Hippocampal formation (tissue), 2 donors: Measurements from ENCODE around the gene ARX.

Experiments
- DNase-seq, 2 donors: peaks; one replicate each; lab custom pipeline; 2025; lab: John Stamatoyannopoulos, UW

ARX gene

DNA sequence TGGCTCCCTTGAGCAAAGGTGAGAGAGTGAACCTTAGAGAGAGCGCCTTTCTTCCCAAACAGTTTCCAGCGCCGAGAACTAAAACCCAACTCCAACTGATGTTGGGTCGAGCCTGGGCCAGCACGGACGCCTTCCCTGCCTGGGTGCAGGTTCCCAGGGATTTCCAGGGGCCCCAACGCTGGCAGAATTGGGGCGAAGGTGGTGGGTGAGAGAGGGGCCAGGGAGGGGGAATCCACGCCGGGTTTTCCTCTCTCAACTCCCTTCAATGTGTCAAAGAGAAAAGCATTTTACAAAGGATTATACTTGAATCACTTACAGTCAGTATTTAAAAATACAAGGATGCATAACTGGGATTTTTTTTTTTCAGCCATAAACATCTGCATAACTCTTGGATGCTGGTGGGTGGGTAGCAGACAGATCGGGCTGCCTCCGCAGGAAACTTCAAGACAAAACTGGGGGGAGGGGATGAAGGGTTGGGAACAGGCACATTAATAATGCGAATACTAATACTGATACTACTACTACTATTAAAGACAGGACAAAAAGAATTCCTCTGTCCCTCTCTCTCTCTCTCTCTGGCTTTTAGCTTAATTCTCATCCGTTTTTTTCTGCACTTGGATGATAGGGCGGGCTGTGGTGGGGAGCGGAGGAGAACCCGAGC lies 1.3 kb upstream of the ARX start:
- no peak for DNase-seq

DNA sequence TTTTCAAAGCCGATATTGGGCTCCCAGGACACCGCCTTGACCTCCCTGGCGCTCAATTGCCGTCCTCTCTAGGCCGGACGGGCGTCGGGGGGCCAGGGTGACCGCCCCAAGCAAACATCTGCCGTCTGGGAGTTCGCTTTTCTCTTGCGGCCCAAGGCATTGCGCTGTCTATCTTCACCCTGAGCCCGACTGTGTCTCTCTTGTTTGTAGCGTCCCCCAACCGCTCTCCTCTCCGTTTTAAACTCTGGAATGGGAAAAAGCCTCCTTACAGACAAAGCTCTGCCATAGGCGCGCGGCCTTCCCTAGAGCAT lies 551 bp upstream of the ARX start:
- DNase-seq: no peak

DNA sequence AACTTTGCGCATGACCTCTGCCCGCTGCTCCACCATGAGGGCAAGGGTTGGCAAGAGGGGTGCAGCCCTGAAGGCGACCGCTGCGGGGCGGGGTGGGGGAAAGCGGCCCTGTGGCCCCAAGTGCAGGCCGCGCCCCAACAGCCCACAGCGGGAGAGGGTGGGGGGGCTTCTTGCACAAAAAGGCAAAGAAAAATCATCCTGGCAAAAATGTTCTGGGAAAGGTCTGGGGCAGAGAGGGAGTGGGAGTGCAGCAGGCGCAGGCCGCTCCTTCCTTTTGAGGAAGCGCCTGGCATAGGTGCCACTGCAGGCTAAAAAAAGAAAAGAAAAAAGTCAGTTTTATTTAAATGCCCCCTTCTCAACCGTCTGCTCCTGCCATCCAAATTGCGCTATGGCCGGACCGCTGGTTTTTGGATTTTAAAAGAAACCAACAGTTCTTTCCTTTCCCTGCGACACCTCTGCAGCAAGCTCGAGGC lies 1.4 kb downstream of the ARX start:
- DNase-seq: no peak

DNA sequence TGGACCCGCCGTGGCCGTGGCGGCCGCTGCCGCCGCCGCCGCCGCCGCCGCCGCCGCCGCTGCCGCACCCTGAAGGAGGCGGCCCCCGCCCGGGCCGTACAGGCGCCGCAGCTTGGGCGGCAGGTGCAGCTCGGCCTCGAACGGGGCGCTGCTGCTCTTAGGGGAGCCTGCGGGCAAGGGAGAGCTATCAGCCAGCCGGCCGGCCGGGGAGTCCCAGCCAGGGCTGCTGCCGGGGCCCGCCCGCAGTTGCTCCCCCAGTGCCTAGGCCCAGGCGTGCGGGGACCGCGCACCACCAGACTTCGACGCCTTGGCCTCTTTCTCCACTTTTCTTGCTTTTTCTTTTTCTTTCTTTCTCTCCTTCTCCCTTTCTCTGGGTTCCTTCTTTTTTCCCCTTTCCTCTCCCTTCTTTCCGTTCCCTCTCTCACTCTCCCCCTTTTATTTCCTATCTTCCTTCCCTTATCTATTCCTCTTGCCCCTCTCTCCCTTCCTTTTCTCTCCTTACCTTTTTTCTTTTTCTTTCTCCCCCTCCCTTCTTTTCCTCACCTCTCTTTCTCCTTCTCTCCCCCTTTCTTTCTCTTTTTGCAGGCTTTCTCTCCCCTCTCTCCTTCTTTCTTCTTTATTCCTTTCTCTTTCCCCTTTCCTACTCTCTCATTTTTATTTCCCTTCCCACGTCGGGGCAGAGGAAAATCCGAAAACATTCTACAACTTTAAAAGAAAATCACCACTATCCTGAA lies 2.0 kb downstream of the ARX start:
- no peak for DNase-seq

DNA sequence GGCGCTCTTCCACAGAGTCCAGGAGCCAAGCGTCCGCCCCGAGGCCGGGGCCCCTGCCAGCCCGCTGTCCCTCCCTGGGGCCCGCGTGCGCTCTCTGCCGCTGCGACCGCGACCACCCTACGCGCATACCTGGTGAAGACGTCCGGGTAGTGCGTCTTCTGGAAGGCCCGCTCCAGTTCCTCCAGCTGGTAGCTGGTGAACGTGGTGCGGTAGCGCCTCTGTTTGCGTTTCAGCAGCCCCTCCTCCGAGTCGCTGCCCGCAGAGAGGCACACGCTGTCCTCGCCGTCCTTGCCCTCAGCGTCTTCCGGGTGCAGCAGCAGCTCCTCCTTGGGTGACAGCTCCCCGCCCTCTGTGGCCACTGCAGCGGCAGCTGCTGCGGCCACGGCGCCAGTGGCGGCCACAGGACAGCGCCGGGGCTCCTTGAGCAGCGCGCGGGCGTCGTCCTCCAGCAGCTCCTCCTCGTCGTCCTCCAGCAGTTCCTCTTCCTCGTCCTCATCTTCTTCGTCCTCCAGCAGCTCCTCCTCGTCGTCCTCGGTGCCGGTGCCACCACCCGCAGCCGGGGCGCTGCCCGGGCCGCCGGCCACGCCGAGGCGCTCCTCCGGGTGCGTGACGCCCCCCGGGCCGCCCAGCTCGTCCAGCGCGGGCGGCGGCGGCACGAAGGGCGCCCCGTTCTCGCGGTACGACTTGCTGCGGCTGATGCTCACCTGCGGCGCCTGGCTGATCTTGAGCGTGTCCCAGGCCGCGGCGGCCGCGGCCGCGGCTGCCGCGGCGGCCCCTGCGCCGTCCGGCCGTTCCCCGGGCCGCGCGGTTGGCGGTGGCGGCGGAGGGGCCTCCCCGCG lies 2.8 kb downstream of the ARX start:
- no peak for DNase-seq

DNA sequence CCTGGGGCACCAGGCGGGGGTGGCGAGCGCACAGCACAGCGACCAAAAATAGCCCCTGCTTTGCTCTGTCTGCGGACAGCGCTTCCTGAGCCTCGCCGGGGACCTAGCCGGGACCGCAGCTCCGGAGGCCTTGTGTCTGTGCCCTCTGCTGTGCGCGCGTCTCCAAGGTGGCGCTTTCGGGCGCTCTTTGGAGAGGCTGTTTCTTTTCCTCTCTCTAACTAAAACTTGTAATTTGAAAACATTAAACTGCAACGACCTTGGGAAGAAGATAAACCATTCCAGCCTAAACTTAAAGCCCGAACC lies 3.4 kb downstream of the ARX start:
- DNase-seq: no peak

DNA sequence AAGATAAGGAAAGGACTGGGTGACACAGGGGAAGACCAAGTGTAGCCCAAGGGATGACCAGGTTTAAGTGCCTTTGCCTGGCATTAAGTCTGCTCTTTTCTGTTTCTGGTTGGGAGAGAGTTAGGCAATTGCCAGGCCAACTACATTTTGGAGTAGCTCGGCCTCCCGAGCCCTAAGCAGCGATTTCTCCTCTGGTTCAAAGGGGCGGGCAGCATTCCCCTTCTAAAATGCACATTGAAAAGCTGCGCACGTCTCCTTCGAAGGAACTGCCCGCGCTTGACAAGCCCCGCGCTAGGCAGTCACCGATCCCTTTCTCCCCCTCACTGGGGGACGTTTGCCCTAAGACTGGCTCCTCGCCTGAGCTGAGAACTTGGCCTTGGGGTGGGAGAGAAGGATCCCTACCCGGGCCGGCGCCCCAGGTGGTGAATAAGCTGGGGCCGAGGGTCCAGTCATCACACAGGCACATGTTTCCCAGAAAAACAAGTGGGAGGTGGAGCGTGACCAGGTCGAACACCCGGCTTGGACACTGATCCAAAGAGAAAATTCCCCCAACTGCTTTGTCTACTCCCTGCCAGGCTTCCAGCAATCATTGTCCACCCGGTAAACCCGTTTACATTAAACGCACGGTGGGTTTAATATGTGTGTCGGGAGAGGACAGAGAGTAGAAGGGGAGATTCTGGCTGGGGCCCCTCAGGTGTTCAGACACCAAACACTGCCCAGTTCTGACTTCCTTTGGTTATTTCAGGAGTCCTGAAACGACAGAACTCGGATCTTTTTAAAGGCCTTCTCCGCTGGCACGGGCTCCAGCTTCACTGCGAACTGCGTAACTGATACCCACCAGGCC lies 4.0 kb downstream of the ARX start:
- DNase-seq: no peak

DNA sequence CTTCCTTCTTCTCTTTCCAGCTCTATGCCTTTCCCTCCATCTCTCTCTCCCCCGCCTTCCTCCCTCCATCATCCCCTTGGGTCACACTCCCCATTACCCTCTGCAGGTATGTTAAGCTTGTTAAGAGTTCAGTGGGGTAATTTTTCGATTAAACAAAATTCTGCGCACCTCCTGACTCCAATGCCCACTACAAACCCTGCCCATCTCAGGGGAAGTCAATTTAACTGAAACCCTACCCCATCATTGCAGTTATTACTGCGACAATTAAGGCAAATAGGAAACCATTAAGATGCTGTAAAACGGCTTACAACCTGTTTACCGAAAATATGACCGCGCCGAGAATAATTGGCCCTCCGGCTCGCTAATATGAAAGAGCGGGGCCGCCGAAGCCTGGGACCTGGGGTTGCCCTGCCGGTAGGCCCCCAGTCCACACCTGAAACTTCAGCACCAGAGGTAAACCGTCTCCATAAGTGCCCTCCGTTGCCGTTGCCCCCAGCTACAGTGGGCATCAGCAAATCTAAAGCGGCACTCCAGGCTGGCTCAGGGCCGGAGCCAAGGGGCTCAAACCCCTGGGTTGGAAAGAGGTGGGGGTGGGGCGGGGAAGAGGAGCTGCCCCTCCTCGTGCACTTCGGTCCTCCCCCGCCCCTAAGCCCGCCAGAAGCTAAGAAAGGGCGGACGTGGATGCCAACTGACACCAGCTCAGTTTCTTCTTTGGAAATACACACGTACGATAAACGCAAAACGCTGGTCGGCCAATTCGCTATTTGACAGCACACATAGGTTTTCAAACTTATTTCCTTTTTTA lies 4.8 kb downstream of the ARX start:
- no peak for DNase-seq

DNA sequence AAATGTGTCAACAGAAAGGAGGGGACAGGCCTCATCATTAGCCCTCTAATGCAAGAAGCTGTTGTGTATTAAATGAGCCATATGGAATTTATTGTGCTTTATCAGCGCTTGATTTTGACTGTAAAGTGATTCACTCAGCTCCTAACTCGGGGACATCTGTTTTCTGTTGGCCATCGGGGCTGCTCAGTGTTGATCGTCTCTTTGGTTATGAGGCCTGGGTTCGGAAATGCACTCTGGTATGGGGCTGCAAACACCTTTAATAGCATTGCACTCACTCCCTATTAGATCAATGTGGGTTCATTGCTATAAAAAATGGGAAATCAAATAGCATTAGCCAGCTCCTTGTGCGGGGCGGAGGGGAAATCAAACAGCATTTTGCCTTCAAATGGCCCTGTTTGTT lies 6.4 kb downstream of the ARX start:
- no peak for DNase-seq

DNA sequence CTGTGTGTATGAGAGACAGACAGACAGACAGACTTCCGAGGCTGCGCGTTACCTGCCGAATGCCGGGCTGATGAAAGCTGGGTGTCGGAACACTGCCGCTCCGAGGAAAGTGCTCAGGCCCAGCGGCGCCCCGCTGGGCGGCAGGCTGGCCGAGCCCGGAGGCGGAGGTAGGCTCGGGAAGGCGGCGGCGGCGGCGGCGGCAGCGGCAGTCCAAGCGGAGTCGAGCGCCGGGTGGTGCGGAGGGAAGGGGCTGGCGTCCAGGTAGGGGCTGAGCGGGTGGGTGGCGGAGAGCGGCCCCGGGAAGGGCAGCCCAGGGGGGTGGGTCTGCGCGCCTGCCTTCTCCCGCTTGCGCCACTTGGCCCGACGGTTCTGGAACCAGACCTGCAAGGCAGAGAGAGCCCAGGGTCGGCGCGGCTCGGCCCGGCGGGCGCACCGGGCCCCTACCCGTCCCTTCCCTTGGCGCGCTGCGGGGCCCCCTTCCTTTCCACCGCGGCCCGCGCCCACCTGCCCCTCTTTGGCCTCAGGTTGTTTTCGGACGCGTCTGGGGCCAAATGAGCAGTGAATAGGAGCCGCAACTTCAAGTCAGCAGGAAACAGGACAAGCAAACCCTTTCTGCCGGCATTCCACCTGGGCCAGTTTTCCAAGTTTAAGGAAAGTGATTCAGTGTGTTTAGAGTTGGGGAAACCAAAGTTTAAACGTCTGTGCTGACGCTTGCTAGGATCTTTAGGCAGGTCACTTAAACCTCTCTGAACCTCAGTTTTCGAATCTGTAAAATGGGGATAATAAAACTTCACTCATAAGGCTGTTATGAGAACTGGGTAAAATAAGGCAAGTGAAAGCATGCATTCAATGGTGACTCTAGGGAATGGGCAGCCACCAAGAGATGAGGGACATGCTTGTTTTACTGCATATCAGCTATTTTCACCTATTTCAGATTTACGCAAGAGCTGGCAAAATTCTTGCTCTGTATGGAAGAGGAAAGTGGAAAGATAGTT lies 8.4 kb downstream of the ARX start:
- DNase-seq: no peak

DNA sequence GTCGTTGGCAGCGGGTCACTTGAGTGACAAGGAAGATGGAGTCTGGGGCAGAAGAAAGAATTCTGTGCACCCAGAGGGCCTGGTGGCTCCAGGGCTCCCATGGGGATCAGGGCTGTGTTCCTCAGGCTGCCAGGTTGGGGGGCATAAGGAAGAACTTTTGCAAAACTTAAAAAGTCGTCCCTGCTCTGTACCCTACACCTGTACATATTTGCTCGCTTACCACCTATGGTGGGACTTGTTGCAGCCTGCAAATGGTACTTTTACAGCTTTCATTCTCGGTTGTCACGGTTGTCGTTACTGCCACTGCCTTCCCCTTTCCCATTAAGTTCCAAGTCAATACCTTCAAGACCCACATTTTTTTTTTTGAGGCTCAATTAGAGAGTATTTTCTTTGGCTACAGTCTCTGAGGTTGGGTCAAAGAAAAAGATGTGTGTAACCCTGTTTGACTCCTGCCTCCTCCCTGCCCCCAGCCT lies 9.1 kb downstream of the ARX start:
- no peak for DNase-seq

DNA sequence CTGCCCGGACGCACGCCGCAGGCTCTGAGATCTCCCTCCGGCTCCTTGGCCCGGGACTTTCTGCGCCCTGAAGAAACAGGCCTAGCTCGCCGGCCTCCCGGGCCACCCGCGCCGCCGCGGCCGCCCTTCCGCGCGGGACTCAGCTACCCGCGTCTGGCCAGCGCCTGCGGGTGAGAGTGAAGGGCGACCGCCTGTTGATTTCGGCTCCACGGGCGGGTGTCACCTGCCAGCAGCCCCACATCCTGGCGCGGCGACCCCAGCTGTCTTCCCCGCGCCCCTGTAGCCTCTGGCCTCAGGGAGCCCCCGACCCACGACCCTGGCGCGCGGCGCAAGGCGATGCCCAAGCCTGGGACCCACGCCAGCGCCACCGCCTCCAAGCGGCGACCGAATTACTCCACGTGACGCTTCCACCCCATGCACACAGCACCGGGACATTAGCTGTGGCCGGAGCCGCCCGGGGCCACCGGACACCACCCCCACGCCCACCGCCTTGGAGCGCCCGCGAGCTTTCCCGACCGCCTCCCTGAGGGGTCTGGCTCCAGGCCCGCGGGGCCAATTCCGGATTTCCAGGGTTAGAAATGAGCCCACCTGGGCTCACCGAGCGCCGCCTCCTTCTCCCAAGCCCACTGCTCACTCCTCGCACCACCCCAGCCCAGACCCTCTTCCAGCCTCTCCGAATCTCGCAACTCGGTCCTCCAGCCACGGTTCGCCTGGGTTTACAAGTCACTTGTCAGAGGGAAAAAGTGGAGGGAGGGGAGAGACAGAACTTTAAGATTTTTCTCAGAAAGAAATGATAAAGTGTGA lies 10.2 kb downstream of the ARX start:
- no peak for DNase-seq

DNA sequence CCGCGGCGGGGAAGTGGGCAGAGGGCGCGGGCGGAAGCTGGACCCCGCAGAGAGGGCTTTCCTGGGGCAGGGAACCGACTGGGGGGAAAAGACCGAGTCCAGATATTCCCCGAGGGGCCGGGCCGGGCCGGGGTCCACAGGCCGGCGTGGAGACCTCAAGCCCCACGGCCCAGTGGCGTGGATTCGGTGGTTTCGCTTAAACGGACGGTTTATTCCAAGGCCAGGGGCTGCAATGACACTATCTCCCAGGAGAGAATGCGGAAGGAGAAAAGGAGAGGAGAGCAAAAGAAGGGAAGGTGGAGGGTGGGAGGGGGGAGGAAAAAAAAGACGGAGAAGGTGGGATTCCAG lies 10.8 kb downstream of the ARX start:
- DNase-seq: no peak

DNA sequence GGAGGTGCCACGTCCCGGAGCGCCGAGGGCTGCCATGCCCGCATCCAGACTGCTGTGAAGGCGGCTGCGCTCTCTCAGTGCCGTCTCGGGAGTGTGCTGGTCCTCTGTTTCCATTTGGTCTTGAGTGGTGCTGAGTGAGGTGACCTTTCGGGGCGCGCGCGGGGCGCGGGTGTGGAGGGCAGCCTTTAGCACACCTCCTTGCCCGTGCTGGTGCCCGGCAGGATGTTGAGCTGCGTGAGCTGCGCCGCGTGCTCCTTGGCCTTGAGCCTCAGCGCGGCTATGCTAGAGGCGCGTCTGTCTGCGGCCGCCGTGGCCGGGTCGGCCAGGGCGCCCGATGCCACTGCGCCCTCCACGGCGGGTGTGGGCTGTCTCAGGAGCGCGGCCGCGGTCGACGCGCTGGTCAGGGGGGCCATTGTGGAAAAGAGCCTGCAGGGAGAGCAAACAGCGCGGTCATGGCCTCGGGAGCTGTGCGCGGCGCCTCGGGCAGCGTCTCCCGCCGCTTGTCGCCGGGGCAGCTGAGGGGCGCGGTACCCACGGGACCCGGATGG lies 11.2 kb downstream of the ARX start:
- DNase-seq: no peak

DNA sequence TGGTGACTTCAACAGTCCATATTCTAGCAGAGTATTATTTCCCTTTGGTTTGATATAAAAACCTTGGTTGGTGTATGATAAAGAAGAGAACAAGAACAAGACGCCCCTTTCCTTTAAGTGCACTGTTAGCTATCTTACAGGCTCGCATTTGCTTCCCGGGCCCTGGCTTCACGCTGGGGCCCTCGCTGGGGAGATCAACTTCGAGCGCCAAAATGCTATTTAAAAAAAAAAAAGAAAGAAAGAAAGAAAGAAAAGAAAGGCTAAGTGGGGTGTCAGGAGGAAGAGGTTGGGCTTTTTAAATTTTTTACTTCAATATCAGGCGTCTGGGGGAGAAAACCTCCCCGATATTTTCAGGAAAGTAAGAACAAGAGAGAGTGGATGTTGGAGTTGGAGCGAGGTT lies 11.7 kb downstream of the ARX start:
- DNase-seq: no peak

DNA sequence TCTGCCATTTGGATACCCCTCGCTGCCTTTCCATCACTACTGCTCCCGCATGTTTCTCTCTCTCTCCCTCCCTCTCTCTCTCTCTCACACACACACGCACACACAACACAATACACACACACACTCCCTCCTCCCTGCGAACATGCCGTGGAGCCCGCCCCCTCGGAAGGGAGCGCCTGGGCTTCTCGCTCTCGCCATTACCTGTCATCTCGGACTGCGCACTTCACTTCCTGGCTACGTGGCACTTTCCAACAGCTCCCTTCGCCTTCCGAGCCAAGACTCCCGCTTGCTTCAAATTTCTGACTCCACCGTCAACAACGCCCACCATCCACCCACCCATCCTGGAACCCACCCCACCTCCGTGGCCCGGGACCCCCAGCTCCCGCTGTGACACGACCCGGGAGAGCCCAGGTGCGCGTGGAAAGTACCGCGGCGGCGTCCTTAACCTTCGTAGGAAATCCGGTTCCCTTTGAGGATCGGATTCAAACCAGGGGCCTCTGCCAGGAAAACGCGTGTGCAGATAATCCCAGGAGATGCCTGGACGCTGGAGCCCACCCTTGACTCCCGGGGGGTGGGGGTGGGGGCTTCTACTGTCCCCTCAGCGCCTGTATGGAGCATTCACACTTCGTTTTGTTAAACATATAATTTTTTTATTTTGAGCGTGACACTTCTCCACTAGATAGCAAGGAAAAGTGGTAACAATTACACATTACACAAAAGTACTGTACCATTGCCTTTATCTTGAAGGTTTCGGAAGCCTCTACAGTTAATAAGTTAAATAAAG lies 12.5 kb downstream of the ARX start:
- DNase-seq: no peak

DNA sequence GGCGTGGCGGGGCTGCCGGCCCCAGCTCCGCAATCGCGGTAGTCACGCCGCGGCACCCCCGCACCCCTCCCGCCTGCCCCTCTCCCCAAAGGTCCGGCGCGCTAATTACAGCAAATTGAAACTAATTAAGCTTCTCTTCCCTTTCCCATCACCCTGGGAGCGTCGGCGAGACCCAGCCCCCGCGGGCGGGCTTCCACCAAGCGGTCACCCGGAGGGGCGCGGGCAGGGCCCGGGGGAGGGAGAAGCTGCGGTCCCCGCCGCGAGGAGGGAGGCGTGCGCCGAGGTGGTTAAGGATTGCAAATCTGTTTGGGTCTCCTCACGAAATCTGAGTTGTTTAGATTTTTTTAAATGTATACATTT lies 13.1 kb downstream of the ARX start:
- DNase-seq: no peak
